Smooth muscle cell (in vitro differentiated cells): Measurements from ENCODE around the gene BRD3. TPM values are rescaled to one million over a fixed set of nuclear protein-coding genes. Genes with fewer than 3 reads are reported as not detected.

Experiments
- DNase-seq: peaks from one replicate; lab custom pipeline; 2025; ENCODE audit not compliant: unreplicated experiment; lab: John Stamatoyannopoulos, UW
- H2AFZ ChIP-seq: fragments of 200-600 bp; sonication (generic); 2 replicates; pipeline ENCODE4 v1.6.0; 2016; ENCODE audit warnings: antibody characterized with exemption, low read depth, mild to moderate bottlenecking
- H3F3A ChIP-seq: fragments of 200-600 bp; sonication (generic); 2 replicates; pipeline ENCODE4 v1.6.0; 2017; ENCODE audit warnings: antibody characterized with exemption, low read depth
- H3K27ac ChIP-seq: fragments of 200-600 bp; sonication (generic); 2 replicates; pipeline ENCODE4 v1.5.1; 2016; ENCODE audit warnings: low read depth, mild to moderate bottlenecking
- H3K27me3 ChIP-seq: fragments of 200-600 bp; sonication (generic); 2 replicates; pipeline ENCODE4 v1.6.1; 2016; ENCODE audit warnings: low read depth, mild to moderate bottlenecking
- H3K36me3 ChIP-seq: fragments of 200-600 bp; sonication (generic); 2 replicates; pipeline ENCODE4 v1.5.1; 2016; ENCODE audit warnings: low read depth
- H3K4me1 ChIP-seq: fragments of 200-600 bp; sonication (generic); 2 replicates; pipeline ENCODE4 v1.5.1; 2016; ENCODE audit warnings: low read depth
- H3K4me2 ChIP-seq: fragments of 200-600 bp; sonication (generic); 2 replicates; pipeline ENCODE4 v1.6.0; 2016; ENCODE audit warnings: mild to moderate bottlenecking
- H3K4me3 ChIP-seq: fragments of 200-600 bp; sonication (generic); 2 replicates; pipeline ENCODE4 v1.5.1; 2016; ENCODE audit warnings: mild to moderate bottlenecking
- H3K79me2 ChIP-seq: fragments of 200-600 bp; sonication (generic); 2 replicates; pipeline ENCODE4 v1.6.0; 2016; ENCODE audit warnings: low read depth, mild to moderate bottlenecking
- H3K9ac ChIP-seq: fragments of 200-600 bp; sonication (generic); 2 replicates; pipeline ENCODE4 v1.6.0; 2016; ENCODE audit warnings: low read depth
- H3K9me3 ChIP-seq: fragments of 200-600 bp; sonication (generic); replicated peaks from 2 replicates; pipeline ENCODE4 v1.5.1; 2016; ENCODE audit warnings: low read depth
- H4K20me1 ChIP-seq: fragments of 200-600 bp; sonication (generic); 2 replicates; pipeline ENCODE4 v1.6.0; 2016; ENCODE audit warnings: low read depth
- CTCF ChIP-seq: fragments of 200-600 bp; sonication (generic); IDR thresholded peaks from 2 replicates; pipeline ENCODE4 v1.5.1; 2017; ENCODE audit warnings: borderline replicate concordance, mild to moderate bottlenecking, antibody characterized with exemption; ENCODE audit not compliant: insufficient read depth, poor library complexity, severe bottlenecking
- WGBS: methylation state at CpG from one replicate; pipeline ENCODE4 v1.1.7; 2016; ENCODE audit warnings: low lambda C conversion rate; 5-methylcytosine and 5-hydroxymethylcytosine counted together
- polyA plus RNA-seq: library from polyadenylated mRNA; unstranded; fragments of >200 nt; fragmentation: Nextera tagmentation; extraction: Ambion mirVana; gene quantifications from 2 replicates; pipeline ENCODE4 v1.2.1, GENCODE V29; 2016
- total RNA-seq: library from RNA; depleted of rRNA; stranded (reverse); fragments of >200 nt; gene quantifications from 2 replicates; pipeline ENCODE4 v1.2.3, GENCODE V29; 2014

BRD3 gene
- total and polyA plus RNA-seq, 2 experiments from 2014 or later, result 9.2 to 34.1 TPM

- Histone ChIP-seq H3K4me1 (no peaks in the 10 kb centered on the region), H3K36me3 (no peaks in the 10 kb centered on the region), H4K20me1 (no peaks in the 10 kb centered on the region), H3K27ac (no peak overlapping the region), H3K4me2 (no peak overlapping the region), H3K4me3 (no peak overlapping the region), H3F3A (peaks cover 4% of the 10 kb centered on the region), H3K9me3 (no peaks in the 10 kb centered on the region), H3K79me2 (no peaks in the 10 kb centered on the region), H2AFZ (no peak overlapping the region), H3K27me3 (no peaks in the 10 kb centered on the region), H3K9ac (no peak overlapping the region)
- DNase-seq, result no peak
- 96% methylated on average over 34 of the region's 40 CpGs for WGBS
- TF ChIP-seq CTCF, result no peak
Measured at GRCh38 chr9:134032456-134033222, 35.2 kb downstream of the BRD3 start.

- Histone ChIP-seq H3K4me1 (no peaks in the 10 kb centered on the region), H3K4me3 (no peak overlapping the region), H3K9me3 (no peaks in the 10 kb centered on the region), H2AFZ (no peak overlapping the region), H3K79me2 (no peaks in the 10 kb centered on the region), H3K27ac (no peak overlapping the region), H3K36me3 (no peaks in the 10 kb centered on the region), H4K20me1 (no peaks in the 10 kb centered on the region), H3F3A (peaks cover 4% of the 10 kb centered on the region), H3K4me2 (no peak overlapping the region), H3K27me3 (no peaks in the 10 kb centered on the region), H3K9ac (no peak overlapping the region)
- DNase-seq, result no peak
- TF ChIP-seq CTCF, result no peak
- 94% methylated on average over 14 of the region's 14 CpGs for WGBS
Measured at GRCh38 chr9:134031783-134032182, 36.0 kb downstream of the BRD3 start.

GRCh38 chr9:134030821-134031470 is 36.9 kb downstream of the BRD3 start:
- Histone ChIP-seq H3K27ac (no peak overlapping the region), H3K4me3 (no peak overlapping the region), H2AFZ (no peak overlapping the region), H3K4me1 (peaks cover 5% of the 10 kb centered on the region), H3K79me2 (no peaks in the 10 kb centered on the region), H3K27me3 (no peaks in the 10 kb centered on the region), H3K4me2 (no peak overlapping the region), H3K9ac (no peak overlapping the region), H4K20me1 (no peaks in the 10 kb centered on the region), H3K36me3 (no peaks in the 10 kb centered on the region), H3K9me3 (no peaks in the 10 kb centered on the region), H3F3A (peaks cover 4% of the 10 kb centered on the region)
- no peak for TF ChIP-seq CTCF
- no peak for DNase-seq
- 95% methylated on average over 29 of the region's 29 CpGs for WGBS
